Transverse colon (tissue), 4 donors: ENCODE measurements around the gene PTGER3. TPM values are rescaled to one million over a fixed set of nuclear protein-coding genes. Genes with fewer than 3 reads are reported as not detected.

Experiments used
- DNase-seq: peaks from one replicate; pipeline ENCODE4 v3.0.0-alpha.2; 2019
- H3K27ac ChIP-seq, 4 donors: fragments of 200-600 bp; sonication (generic); 2 replicates each; pipeline ENCODE4 v1.5.1; 2016 to 2018; ENCODE audit warnings: inconsistent platforms in 4 of 4
- H3K27me3 ChIP-seq: fragments of 200-600 bp; sonication (generic); 2 replicates; pipeline ENCODE4 v1.5.1; 2017; ENCODE audit warnings: inconsistent platforms
- H3K36me3 ChIP-seq, 4 donors: fragments of 200-600 bp; sonication (generic); 2 replicates each; pipeline ENCODE4 v1.5.1; 2017 to 2019; ENCODE audit warnings: inconsistent platforms in 4 of 4
- H3K4me1 ChIP-seq, 4 donors: fragments of 200-600 bp; sonication (generic); 2 replicates each; pipeline ENCODE4 v1.5.1; 2017 to 2020; ENCODE audit warnings: inconsistent platforms in 4 of 4
- H3K4me3 ChIP-seq, 4 donors: fragments of 200-600 bp; sonication (generic); 1 replicate in 1 of 4; 2 replicates in 3 of 4; pipeline versions ENCODE4 v1.5.1 to v1.6.1; 2017 to 2019; ENCODE audit warnings: inconsistent platforms in 4 of 4
- H3K9me3 ChIP-seq, 2 donors: fragments of 200-600 bp; sonication (generic); 2 replicates each; pipeline ENCODE4 v1.5.1; 2017 to 2019; ENCODE audit warnings: inconsistent platforms in 2 of 2
- CTCF ChIP-seq, 5 experiments: fragments of 200-600 bp in 3 of 5; fragments of 450-650 bp in 2 of 5; sonication (generic) in 3 of 5; IDR thresholded peaks; 1 replicate in 2 of 5; 2 replicates in 3 of 5; pipeline ENCODE4 v1.5.1; 2016 to 2017; ENCODE audit warnings: antibody characterized with exemption in 5 of 5, inconsistent platforms in 3 of 5, mild to moderate bottlenecking in 2 of 5, moderate library complexity in 1 of 5
- EP300 ChIP-seq: sonication (generic); formaldehyde crosslinking; IDR thresholded peaks from one replicate; pipeline ENCODE4 v1.6.1; 2017; ENCODE audit warnings: antibody characterized with exemption, low read depth
- POLR2A ChIP-seq: fragments of 450-650 bp; IDR thresholded peaks from one replicate; pipeline ENCODE4 v1.6.1; 2016; ENCODE audit warnings: antibody characterized with exemption, mild to moderate bottlenecking, moderate library complexity
- POLR2AphosphoS5 ChIP-seq, 3 donors: sonication (generic); formaldehyde crosslinking; IDR thresholded peaks; one replicate each; pipeline ENCODE4 v1.6.1; 2016; ENCODE audit warnings: antibody characterized with exemption in 3 of 3
- WGBS, 2 donors: methylation state at CpG; one replicate each; pipeline ENCODE4 v1.1.5; 2018; ENCODE audit warnings: low coverage in 1 of 2; 5-methylcytosine and 5-hydroxymethylcytosine counted together
- in situ Hi-C, 4 donors: fragments of 200-750 bp; cut with MboI; loops; one replicate each; pipeline versions ENCODE4 v1.15.0 to v1.15.1; 2017; ENCODE audit warnings: low sequenced_read_pairs in 3 of 4, low pct_ligation_motif_present in 1 of 4, low pct_unique_long_range_greater_than_20kb in 1 of 4
- intact Hi-C: fragments of 100-400 bp; cut with DNase I; formaldehyde crosslinking; loops from one replicate; pipeline ENCODE4 v1.15.1; 2023; ENCODE audit warnings: low total_unique reads
- total RNA-seq, 4 donors: library from RNA; depleted of rRNA; stranded (reverse); fragments of >200 nt; gene quantifications; one replicate each; pipeline ENCODE4 v1.1.0, GENCODE V29; 2016

The PTGER3 gene
- total RNA-seq, 4 donors from 2014 or later, result 4.8 to 37.0 (median 18.5) TPM

GRCh38 chr1:71081697-71082080 is 34.1 kb upstream of the PTGER3 start:
- intact Hi-C loops, result no loop called here
- Histone ChIP-seq H3K27me3 (no peaks in the 10 kb centered on the region), H3K36me3 (peaks cover 0 to 17% (median 5%) of the 10 kb centered on the region in 4 donors), H3K27ac (peak overlapping the region; percentile 87 to 94 (median 92)), H3K4me1 (peaks cover 7 to 29% (median 17%) of the 10 kb centered on the region in 4 donors), H3K4me3 (peak overlapping the region in 2 of 4 donors; percentile 78 to 97), H3K9me3 (no peaks in the 10 kb centered on the region)
- in situ Hi-C loops, result no loop called here
- WGBS, 2 donors, result 64 to 68% methylated on average over 5 to 7 of the region's 7 CpGs
- no peak for TF ChIP-seq POLR2A
- TF ChIP-seq POLR2AphosphoS5 (IDR thresholded peaks at IDR 0.05), result no peak
- TF ChIP-seq CTCF (IDR thresholded peaks at IDR 0.05), result no peak
- TF ChIP-seq EP300, result no peak
- no peak for DNase-seq

- intact Hi-C loops (no loop called here), in situ Hi-C loops (no loop called here)
- TF ChIP-seq CTCF (IDR thresholded peaks at IDR 0.05) (peak; percentile 61 to 84 (median 66)), POLR2AphosphoS5 (IDR thresholded peaks at IDR 0.05) (peak; percentile 81 to 91 (median 81)), EP300 (no peak), POLR2A (peak; percentile 84)
Observed at GRCh38 chr1:71080739-71081696, 33.4 kb upstream of the PTGER3 start, which contains the start of gene ZRANB2. Gene ZRANB2 (minus strand): TSS chr1:71081035. CDS start chr1:71080995, 40 bp downstream.

GRCh38 chr1:71080230-71080738 is 32.7 kb upstream of the PTGER3 start:
- DNase-seq, result no peak
- 0 to 1% methylated on average over 15 to 17 of the region's 17 CpGs for WGBS, 2 donors
- Histone ChIP-seq H3K4me3 (peak overlapping the region; percentile 77 to 97 (median 88)), H3K9me3 (no peaks in the 10 kb centered on the region), H3K36me3 (peaks cover 0 to 31% (median 12%) of the 10 kb centered on the region in 4 donors), H3K27ac (peak overlapping the region; percentile 87 to 94 (median 92)), H3K4me1 (peaks cover 7 to 28% (median 17%) of the 10 kb centered on the region in 4 donors), H3K27me3 (no peaks in the 10 kb centered on the region)
- TF ChIP-seq POLR2A (no peak), CTCF (IDR thresholded peaks at IDR 0.05) (no peak), POLR2AphosphoS5 (IDR thresholded peaks at IDR 0.05) (no peak), EP300 (no peak)
- in situ Hi-C loops, result no loop called here
- intact Hi-C loops, result no loop called here

More at GRCh38 chr1:71080739-71081696, 33.4 kb upstream of the PTGER3 start, which contains the start of gene ZRANB2:
- Histone ChIP-seq H3K9me3 (no peaks in the 10 kb centered on the region), H3K27ac (peak within 1 kb of the TSS; percentile 87 to 94 (median 92)), H3K36me3 (peaks cover 0 to 24% (median 8%) of the 10 kb centered on the region in 4 donors), H3K27me3 (no peaks in the 10 kb centered on the region), H3K4me1 (peaks cover 7 to 28% (median 17%) of the 10 kb centered on the region in 4 donors), H3K4me3 (peak within 1 kb of the TSS; percentile 77 to 97 (median 88))
- 0% methylated on average over 8 to 33 of the region's 33 CpGs for WGBS, 2 donors
- DNase-seq, result peak; percentile 93

DNA sequence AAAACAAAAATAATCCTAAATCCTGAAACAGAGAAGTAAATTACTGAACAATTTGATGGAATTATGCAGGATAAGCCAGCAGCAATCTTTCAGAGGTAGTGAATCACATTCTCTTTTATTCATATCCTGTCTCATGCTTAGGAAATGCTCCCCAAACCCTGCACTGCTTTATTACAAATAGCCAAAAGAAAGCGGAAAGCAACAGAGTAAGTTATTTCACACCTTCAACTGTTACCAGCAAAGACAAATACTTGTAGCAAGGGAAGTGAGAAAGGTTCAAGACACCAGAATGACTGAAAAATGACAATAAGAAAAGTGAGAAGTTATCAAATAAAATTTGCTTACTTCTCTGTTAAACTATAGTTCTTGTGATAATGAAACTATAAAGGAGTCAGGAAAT is 27.1 kb upstream of the PTGER3 start:
- Histone ChIP-seq H3K36me3 (peaks cover 0 to 82% (median 30%) of the 10 kb centered on the region in 4 donors), H3K27me3 (no peaks in the 10 kb centered on the region), H3K4me3 (no peak overlapping the region), H3K27ac (no peak overlapping the region), H3K4me1 (peaks cover 7 to 21% (median 12%) of the 10 kb centered on the region in 4 donors), H3K9me3 (no peaks in the 10 kb centered on the region)
- WGBS, 2 donors, result 100% methylated on average over 1 of the region's 1 CpG
- TF ChIP-seq POLR2AphosphoS5 (IDR thresholded peaks at IDR 0.05), result no peak
- TF ChIP-seq CTCF (IDR thresholded peaks at IDR 0.05), result no peak
- TF ChIP-seq POLR2A, result no peak
- no peak for TF ChIP-seq EP300
- intact Hi-C loops (no loop called here), in situ Hi-C loops (loop anchor here (25.0 kb wide), 2 partner anchors 637 to 837 kb away; no protein-coding TSS in a partner anchor)
- no peak for DNase-seq
